Muscle layer of duodenum (tissue), 2 donors: ENCODE results near the gene KIAA0319L.
"Not testable (repeated sequence)": the region's sequence is repeated elsewhere in the genome, so short reads cannot be mapped to it uniquely, and the experiment has no call there.

ENCODE experiments used
- H3K27ac ChIP-seq: one replicate; pipeline ENCODE4 v1.7.0; 2013; ENCODE audit warnings: mild to moderate bottlenecking, low read length
- H3K27me3 ChIP-seq: one replicate; pipeline ENCODE4 v1.7.0; 2013; ENCODE audit warnings: low read depth, mild to moderate bottlenecking, control low read depth, low read length
- H3K36me3 ChIP-seq, 2 donors: one replicate each; pipeline ENCODE4 v1.7.0; 2013; ENCODE audit warnings: low read length in 2 of 2, control low read depth in 1 of 2, mild to moderate bottlenecking in 1 of 2; ENCODE audit not compliant: insufficient read depth in 2 of 2, control insufficient read depth in 1 of 2
- H3K4me1 ChIP-seq, 2 donors: one replicate each; pipeline ENCODE4 v1.7.0; 2013; ENCODE audit warnings: low read length in 2 of 2, mild to moderate bottlenecking in 2 of 2, control low read depth in 1 of 2, moderate library complexity in 1 of 2; ENCODE audit not compliant: insufficient read depth in 2 of 2, control insufficient read depth in 1 of 2
- H3K4me3 ChIP-seq, 2 donors: one replicate each; pipeline ENCODE4 v1.7.0; 2013; ENCODE audit warnings: low read length in 2 of 2, low read depth in 1 of 2, mild to moderate bottlenecking in 1 of 2
- H3K9me3 ChIP-seq, 2 donors: one replicate each; pipeline ENCODE4 v1.7.0; 2013; ENCODE audit warnings: low read length in 2 of 2, control low read depth in 1 of 2, mild to moderate bottlenecking in 1 of 2; ENCODE audit not compliant: control insufficient read depth in 1 of 2
- donor health status: healthy.

Gene KIAA0319L

GRCh38 chr1:35473216-35473615 is 84.0 kb downstream of the KIAA0319L start:
- H3K36me3 ChIP-seq, result peaks cover 24 to 30% of the 10 kb centered on the region in 2 donors
- not testable (repeated sequence) for H3K4me1 ChIP-seq

DNA sequence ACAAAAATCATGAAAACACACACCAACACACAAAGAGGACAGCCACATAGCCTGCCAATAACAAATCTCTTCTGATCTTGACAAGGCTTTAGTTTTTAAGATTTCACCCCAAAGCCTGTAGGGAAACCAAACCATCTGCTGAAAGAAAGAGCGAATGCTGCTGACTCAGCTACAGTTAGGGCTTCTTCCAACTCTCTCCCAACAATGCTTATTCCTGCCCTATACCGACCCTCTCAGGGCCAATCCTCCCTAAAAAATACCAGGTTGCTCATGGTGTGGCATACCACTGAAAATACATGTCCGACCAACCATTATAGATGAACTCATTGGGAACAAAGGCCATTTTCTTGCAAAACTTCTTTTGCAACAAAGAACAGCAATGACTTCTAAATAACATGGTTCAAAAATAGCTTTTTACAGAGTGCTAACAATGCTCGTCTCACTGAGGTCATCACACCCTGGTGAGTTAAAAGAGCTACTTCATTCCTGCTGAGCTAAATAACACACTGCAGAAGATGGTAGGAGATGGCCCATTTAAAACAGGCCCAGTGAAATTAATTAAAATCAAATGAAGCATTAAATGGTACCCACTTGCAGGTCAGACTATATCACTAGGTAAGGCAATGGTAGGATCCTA is 86.1 kb downstream of the KIAA0319L start:
- peaks cover 20 to 29% of the 10 kb centered on the region in 2 donors for H3K36me3 ChIP-seq

More at GRCh38 chr1:35473216-35473615, 84.0 kb downstream of the KIAA0319L start:
- not testable (repeated sequence) for H3K9me3 ChIP-seq, H3K4me3 ChIP-seq, H3K27ac ChIP-seq, H3K27me3 ChIP-seq

GRCh38 chr1:35466120-35466519 is 91.1 kb downstream of the KIAA0319L start:
- Histone ChIP-seq H3K9me3 (no peaks in the 10 kb centered on the region), H3K4me3 (no peak overlapping the region), H3K36me3 (peaks cover 31 to 69% of the 10 kb centered on the region in 2 donors), H3K27ac (no peak overlapping the region), H3K27me3 (no peaks in the 10 kb centered on the region), H3K4me1 (no peaks in the 10 kb centered on the region)

More for the DNA sequence above, 86.1 kb downstream of the KIAA0319L start:
- no peak overlapping the region for H3K4me3 ChIP-seq
- H3K27ac ChIP-seq, result no peak overlapping the region
- no peaks in the 10 kb centered on the region for H3K27me3 ChIP-seq
- H3K4me1 ChIP-seq, result no peaks in the 10 kb centered on the region
- no peaks in the 10 kb centered on the region for H3K9me3 ChIP-seq

DNA sequence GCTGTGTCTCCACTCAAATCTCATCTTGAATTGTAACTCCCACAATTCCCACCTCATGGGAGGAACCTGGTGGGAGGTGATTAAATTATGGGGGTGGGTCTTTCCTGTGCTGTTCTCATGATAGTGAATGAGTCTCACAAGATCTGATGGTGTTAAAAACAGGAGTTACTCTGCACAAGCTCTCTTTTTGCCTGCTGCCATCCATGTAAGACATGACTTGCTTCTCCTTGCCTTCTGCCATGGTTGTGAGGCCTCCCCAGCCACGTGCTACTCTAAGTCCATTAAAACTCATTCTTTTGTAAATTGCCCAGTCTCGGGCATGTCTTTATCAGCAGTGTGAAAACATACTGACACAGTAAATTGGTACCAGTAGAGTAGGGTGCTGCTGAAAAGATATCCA is 93.5 kb downstream of the KIAA0319L start:
- H3K9me3 ChIP-seq, H3K27ac ChIP-seq: not testable (repeated sequence)
- H3K36me3 ChIP-seq, result peaks cover 20 to 53% of the 10 kb centered on the region in 2 donors

GRCh38 chr1:35463232-35463631 is 94.0 kb downstream of the KIAA0319L start:
- no peak overlapping the region for H3K4me3 ChIP-seq
- H3K27ac ChIP-seq, result no peak overlapping the region
- H3K27me3 ChIP-seq, result no peaks in the 10 kb centered on the region
- H3K4me1 ChIP-seq, result no peaks in the 10 kb centered on the region
- H3K36me3 ChIP-seq, result peaks cover 25 to 48% of the 10 kb centered on the region in 2 donors
- H3K9me3 ChIP-seq, result no peaks in the 10 kb centered on the region

More for the DNA sequence above, 93.5 kb downstream of the KIAA0319L start:
- H3K4me1 ChIP-seq, H3K27me3 ChIP-seq, H3K4me3 ChIP-seq: not testable (repeated sequence)

DNA sequence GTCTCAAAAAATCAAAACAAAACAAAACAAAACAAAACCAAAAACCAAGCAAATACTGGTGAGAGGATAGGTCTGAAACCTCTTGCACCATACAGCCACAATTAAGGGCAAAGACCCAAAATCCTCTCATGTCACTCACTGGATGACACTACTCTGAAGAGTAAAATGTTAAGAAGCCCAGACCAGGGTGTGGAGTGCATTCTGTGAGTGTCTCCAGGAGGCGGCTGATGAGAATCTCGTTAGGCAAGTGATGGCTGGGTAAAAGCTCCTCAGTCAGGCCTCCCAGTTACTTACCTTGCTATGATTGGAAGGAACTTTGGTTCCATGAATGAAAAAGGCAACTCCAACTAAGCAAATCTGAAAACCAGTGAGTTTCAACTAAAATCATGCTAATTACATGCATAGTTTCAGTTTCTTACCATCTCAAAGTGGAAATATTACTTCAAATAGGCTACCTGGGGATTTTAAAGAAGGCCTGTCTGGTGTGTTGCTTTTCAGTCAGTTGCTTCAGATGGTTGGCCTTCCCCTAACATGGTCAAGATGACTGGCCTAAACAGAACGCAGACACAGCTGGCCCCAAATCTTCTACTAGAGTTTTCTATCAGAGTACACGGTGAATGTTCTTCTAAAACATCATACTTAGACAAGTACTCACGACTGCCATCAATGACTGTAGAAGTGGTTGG is 95.1 kb downstream of the KIAA0319L start:
- no peak overlapping the region for H3K27ac ChIP-seq
- peaks cover 25 to 48% of the 10 kb centered on the region in 2 donors for H3K36me3 ChIP-seq
- no peak overlapping the region for H3K4me3 ChIP-seq
- H3K27me3 ChIP-seq, result no peaks in the 10 kb centered on the region
- H3K9me3 ChIP-seq, result no peaks in the 10 kb centered on the region
- no peaks in the 10 kb centered on the region for H3K4me1 ChIP-seq

- H3K27me3 ChIP-seq, result no peaks in the 10 kb centered on the region
- H3K9me3 ChIP-seq, result no peaks in the 10 kb centered on the region
- H3K4me1 ChIP-seq, result no peaks in the 10 kb centered on the region
- no peak overlapping the region for H3K27ac ChIP-seq
- H3K4me3 ChIP-seq, result no peak overlapping the region
- peaks cover 25 to 46% of the 10 kb centered on the region in 2 donors for H3K36me3 ChIP-seq
These were observed 96.4 kb downstream of the KIAA0319L start for GRCh38 chr1:35460796-35461195.

DNA sequence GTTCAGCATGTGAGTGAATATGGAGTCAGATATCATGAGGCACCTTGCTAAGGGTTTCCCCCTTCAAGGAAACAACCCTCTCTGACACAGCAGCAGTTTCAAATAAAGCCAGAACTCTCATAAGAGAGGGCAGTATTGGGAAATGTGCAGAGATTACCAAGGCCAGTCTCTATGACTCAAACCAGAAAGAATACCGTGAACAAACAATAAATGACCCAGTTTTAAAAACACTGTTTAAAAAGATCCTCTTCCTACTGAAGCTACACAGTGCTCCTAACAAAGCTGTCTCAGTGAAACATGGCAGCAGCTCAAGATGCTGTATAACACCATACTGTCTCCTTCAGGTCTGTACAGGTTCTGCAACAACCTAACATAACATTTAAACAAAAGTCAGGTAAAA is 102.6 kb downstream of the KIAA0319L start:
- Histone ChIP-seq H3K9me3 (no peaks in the 10 kb centered on the region), H3K4me1 (peaks cover 14 to 22% of the 10 kb centered on the region in 2 donors), H3K27ac (no peak overlapping the region), H3K27me3 (no peaks in the 10 kb centered on the region), H3K4me3 (no peak overlapping the region), H3K36me3 (peaks cover 31 to 35% of the 10 kb centered on the region in 2 donors)

GRCh38 chr1:35454176-35454575 is 103.0 kb downstream of the KIAA0319L start:
- peaks cover 14 to 22% of the 10 kb centered on the region in 2 donors for H3K4me1 ChIP-seq
- no peaks in the 10 kb centered on the region for H3K9me3 ChIP-seq
- no peak overlapping the region for H3K4me3 ChIP-seq
- H3K27ac ChIP-seq, result no peak overlapping the region
- no peaks in the 10 kb centered on the region for H3K27me3 ChIP-seq
- H3K36me3 ChIP-seq, result peaks cover 35 to 40% of the 10 kb centered on the region in 2 donors

DNA sequence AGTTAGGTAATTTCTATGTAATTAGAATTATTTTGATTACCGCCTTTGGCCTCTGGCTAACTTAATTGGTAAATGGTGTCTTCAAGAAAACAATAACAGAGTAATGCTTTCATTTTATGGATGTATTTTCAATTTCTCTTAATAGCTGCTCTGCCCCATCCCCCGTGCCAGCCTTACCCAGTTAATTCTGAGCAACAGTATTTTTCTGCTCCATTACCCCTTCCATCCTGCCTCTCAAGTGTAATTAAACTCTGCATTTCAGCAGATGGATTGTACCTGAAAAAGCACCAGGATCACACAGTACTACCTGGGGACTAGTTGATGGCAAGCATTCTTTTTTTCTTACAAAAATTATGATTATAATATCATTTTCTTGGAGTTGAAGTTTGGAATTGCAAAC is 104.2 kb downstream of the KIAA0319L start:
- H3K27me3 ChIP-seq, result no peaks in the 10 kb centered on the region
- H3K4me3 ChIP-seq, result no peak overlapping the region
- no peaks in the 10 kb centered on the region for H3K9me3 ChIP-seq
- peaks cover 37 to 46% of the 10 kb centered on the region in 2 donors for H3K36me3 ChIP-seq
- H3K27ac ChIP-seq, result no peak overlapping the region
- peaks cover 14 to 22% of the 10 kb centered on the region in 2 donors for H3K4me1 ChIP-seq

DNA sequence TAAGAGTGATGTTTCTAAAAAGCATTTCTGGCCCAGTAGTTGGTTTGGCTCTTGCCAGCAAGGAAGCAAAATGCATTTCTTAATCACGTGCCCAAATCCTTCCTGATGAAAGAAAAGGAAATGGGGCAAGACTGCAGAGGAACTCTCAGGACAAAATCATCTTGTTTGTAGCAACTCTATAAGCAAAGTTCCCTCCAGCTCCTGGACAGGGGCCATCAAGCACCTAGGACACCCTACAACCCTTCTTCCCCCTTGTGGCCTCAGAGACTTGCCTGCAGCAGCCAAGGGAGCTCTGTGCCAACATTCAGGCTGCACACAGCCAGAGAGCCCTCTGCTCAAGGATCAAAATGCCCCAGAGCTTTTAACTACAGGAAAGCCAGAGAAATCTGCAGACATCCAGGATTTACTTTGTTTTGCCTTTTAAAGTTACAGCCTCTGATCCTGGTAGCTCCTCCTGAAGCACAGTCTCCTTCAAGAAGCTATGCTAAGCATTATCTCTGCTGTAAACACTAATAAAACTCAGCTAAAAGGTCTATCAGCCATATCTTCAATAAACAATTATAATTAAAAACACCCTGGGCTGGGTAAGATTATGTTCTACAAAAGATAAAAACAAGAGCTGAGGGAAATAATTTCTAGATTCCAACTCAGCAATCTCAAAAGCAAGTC is 105.0 kb downstream of the KIAA0319L start:
- Histone ChIP-seq H3K4me3 (no peak overlapping the region), H3K36me3 (peaks cover 42 to 54% of the 10 kb centered on the region in 2 donors), H3K9me3 (no peaks in the 10 kb centered on the region), H3K4me1 (peaks cover 14 to 22% of the 10 kb centered on the region in 2 donors), H3K27ac (no peak overlapping the region), H3K27me3 (no peaks in the 10 kb centered on the region)
